GM19455 (cell line): ENCODE measurements around the gene IDH2.
"Not testable (repeated sequence)": the region's sequence is repeated elsewhere in the genome, so short reads cannot be mapped to it uniquely, and the experiment has no call there.

Source experiments
- ATAC-seq: cut with Tn5 transposase; IDR thresholded peaks from one replicate; pipeline ENCODE4 v1.9.1; 2021; ENCODE audit not compliant: unreplicated experiment

Gene IDH2

DNA sequence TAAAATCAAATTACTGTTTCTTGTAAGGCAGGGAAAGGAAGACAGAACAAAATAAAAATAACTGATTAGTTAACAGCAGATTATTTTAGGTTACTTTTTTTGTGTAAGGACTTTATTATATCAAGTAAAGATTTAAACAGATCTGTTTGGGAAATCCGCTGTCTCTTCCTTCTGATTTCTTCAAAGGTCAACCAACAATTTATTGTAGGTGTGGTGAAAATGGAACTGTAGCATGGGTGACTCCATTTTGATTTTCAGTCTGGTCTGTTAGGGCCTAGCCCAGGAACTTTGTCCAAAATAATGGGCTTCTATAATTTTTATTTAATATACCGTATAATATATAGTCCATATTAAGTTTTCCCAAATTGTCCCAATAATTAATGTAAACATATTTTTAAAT is 13.5 kb upstream of the IDH2 start:
- ATAC-seq, result no peak

DNA sequence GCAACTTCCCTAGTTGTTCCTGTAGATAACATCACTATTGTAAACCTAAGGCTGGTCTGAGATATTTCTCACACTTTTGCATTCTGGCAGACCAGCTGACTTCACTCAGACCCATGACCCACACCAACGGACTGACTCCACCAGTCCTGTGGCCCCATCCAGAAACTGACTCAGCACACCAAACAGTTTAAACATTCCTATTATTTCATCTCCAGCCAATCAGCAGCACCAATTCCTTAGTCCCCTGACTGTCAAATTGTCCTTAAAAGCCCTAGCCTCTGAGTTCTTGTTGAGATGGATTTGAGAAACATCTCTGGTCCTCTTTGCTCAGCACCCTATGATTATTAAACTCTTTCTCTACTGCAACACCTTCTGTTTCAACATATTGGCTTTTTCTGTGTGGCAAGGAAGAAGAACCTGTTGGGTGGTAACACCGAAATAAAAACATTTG is 12.2 kb upstream of the IDH2 start:
- no peak for ATAC-seq

DNA sequence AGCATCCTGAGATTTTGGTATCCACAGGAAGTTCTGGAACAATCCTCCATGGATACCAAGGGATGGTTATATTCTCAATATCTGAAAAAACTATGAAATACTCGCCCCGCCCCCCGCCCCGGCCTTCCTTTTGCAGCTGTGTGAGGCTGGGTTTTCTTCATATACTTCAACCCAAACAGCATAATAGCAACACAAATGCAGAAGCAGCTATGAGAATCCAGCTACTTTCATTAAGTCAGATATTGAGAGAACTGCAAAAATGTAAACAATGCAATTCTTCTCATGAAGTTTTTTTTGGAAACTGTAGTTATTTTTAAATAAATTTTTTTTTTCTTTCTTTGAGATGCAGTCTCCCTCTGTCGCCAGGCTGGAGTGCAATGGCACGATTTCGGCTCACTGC is 10.9 kb upstream of the IDH2 start:
- ATAC-seq, result no peak

DNA sequence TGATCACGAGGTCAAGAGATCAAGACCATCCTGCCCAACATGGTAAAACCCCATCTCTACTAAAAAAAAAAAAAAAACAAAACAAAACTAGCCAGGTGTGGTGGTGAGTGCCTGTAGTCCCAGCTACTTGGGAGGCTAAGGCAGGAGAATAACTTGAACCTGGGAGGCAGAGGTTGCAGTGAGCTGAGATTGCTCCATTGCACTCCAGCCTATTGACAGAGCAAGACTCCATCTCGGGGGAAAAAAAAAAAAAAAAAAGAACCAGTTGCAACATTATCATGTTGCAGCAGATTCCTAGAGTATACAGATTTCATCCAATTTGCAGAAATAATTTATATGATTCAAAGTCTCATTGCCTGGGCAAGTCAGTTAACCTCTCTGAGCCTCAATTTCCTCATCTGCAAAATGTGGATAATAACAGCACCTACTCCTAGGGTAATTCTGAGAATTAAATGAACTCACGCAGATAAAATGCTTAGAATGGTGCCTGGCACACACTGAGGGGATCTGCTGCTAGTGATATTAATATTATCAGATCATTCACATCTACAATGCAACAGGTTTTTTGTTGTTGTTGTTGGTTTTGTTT is 7.0 kb upstream of the IDH2 start:
- ATAC-seq, result not testable (repeated sequence)

DNA sequence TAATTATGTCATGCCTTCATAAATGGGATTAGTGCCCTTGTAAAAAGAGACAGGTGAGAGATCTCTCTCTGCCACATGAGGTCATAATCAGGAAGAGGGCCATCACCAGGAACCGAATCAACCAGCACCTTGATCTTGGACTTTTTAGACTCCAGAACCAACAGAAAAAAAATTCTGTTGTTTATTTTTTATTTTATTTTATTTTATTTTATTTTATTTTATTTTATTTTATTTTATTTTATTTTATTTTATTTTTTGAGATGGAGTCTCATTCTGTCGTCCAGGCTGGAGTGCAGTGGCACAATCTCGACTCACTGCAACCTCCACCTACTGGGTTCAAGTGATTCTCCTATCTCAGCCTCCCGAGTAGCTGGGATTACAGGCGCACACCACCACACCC is 5.8 kb upstream of the IDH2 start:
- ATAC-seq, result not testable (repeated sequence)

DNA sequence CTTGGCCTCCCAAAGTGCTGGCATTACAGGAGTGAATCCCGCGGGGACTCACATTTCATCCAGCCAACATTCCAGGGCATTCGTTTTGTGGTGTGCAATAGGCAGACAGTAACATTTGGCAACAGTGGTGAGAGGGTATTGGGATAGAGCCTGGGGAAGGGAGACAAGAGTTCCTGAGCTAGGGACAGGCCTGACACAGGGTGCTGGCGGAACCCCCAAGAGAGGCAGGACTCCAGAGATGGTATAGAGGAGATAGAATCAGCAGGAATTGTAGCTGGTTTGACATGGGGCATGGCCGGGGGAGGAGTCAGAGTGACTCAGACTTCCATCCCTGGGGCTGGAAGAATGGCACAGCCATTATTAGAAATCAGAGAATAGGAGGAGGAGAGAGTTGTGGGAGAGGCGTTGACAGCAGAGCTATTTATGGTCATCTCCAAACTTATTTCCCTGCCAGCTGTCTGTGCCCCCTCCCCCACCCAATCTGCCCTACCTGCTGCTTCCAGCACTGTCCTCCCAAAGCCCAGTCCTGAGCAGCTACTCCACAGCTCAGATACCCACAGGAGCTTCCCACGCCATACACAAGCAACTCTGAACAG is 4.4 kb upstream of the IDH2 start:
- ATAC-seq, result no peak

DNA sequence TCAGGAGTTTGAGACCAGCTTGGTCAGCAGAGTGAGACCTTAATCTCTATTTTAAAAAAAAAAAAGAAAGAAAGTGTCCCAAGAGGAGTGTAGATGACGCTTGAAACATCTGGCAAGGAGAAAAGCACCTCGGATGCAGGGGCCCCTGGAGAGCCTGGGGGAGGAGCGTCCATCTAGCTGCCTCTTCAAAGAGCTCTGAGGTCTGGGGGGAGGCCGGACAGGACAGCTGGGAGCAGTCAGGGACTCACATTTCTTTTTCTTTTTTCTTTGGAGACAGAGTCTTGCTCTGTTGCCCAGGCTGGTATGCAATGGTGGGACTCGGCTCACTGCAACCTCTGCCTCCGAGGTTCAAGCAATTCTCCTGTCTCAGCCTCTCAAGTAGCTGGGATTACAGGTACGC is 3.3 kb upstream of the IDH2 start:
- no peak for ATAC-seq

DNA sequence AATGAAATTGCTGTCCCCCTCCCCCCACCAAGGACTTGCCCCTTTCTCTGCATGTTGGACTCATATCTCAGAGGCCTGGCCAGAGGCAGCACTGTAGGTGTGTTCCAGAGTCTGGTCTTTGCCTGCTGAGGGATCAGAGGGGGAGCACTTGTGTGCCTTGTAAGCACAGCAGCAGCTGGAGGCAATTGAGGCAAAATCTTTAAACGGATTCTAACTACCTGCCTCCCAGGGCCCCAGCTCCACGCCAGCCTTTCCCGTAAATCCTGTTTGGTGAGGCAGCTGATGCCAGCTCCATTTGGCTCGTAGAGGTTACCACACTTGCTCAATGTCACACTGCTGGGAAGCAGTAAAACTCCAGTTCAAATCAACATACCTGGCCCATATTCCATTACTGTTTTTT is 2.3 kb upstream of the IDH2 start:
- no peak for ATAC-seq

DNA sequence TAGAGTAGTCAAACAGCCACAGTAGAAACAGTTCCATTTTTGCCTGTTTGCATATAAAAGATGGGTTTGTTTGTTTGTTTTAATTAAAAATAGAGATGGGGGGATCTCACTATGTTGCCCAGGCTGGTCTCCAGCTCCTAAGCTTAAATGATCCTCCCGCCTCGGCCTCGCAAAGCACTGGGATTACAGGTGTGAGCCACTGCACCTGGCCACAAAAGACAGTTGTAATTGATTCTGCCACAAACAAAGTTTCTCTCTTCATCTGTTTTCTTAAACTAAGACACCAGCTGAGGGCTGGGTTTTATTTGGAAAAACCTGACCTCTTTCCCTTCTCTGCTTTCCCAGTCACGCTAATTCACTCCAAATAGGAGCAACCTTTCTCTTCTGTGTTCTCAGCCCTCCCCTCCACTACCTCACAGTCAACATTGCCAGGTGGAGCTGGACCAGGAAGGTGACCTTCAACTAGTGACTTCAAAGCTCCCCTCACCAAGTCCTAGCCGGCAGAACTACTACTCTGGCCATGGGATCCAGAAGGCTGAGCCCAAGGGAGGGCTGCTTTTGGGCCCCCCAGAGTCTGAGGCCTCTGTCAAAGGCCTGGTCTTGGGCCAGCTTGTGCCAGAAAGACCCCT is 1.5 kb upstream of the IDH2 start:
- ATAC-seq, result no peak

DNA sequence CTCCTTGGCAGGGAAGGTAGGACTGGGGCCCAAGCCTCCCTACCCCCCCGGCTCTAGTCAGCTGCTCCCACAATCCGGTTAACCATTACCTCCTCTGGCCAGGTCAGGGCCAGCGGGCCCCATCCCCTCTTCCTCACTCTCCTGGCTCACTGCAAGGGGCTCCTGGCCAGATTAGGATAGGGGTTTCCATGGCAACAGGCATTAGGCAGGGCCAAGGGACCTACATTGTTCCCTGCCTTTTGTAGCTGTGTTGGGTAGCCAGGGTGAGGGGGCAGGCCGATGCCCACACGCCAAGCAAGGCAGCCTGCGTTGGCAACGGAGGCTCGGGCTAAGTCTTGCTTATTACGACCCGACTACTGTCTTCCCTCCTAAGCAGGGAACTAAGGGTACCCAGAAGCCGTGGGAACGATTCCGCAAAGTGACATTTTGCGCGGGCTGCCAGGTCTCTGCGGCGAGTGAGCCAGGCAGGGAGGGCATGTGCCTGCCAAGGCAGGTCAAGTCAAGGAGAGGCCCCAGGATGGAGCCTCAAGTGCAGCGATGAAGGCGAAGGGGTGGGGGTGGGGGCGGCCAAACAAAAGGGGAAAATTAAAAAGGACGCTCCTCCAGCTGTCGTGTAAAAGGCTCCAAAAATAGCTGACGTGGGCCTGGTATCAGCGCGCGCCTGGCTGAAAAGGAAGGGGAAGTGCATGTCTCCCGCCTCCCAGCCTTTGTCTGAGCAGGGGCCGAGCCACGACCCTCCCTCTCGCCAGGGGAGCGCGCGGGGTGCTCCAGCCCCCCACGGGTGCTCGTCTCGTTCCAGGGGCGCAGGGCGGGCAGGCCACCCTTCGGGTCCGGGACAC is 919 bp downstream of the IDH2 start:
- ATAC-seq, result no peak

DNA sequence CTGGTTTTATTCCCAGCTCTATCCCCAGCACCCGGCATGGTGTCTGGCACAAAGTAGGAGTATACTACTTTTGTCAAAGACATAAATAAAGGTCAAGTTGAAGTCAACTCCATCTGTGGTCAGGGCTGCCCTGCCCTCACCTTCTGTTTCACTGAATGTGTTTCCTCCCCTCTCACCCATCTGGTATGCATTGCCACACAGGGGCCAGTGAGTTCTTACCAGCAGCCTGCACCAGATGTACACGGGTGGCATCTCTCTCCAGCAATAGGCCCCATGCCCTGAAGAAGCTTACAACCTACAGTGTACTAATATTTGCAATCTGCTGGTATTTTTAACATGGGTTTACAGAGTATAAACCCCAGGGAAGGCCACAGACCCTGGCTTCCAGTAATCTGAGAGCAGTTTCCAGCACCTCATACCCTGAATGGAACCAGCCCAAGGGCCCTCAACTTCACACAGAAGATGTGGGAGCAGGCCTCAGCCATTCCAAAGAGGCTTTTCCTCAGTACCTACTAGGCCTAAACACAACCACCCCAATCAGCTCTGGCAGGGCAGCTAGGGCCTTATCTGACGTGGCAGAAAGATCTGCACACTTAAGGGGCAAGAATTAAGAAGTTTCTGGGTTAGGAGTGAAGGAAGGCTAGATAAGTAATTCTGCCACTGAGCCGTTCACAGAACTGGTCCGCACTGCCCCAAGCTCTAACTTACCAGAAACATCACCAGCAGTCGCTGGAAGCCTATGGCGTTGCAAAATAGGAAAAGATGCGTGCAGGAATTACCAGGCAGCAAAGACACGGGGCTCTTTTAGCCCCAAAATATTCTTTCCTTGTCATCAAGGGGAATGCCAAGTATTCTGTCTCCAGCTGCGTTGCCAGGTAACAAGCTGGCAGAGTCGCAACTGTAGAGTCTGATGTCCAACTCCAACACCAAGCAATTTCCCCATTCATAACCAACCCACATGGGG is 2.1 kb downstream of the IDH2 start:
- no peak for ATAC-seq

DNA sequence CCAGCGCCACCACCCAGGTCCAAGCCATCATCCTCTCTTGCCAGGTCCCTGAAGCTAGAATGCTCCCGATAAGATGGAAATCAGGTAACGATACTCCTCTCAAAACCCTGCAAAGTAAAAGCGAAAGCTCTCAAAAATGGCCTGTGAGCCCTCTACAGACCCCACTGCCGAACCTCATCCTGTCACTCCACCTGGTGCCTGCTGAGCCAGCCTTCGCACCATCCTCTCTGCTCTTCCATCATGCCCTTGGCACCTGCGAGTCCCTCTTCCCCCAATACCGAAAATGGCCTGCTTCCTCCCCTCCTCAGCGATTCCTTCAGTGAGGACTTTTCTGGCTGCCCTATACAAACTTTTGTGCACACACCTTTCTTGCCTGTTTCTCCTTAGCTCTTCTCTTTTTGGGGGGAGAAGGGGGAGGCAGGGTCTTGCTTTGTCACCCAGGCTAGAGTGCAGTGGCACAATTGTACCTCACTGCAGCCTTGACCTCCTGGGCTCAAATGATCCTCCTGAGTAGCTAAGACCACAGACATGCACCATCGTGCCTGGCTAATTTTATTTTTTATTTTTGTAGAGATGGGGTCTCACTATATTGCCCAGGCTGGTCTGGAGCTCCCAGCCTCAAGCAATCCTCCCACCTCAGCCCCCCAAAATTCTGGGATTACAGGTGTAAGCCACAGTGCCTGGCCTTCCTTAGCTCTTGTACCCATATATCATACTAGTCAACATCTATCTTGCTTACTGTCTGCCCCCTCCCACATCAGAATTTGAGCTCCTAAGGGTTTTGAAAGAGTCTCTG is 3.0 kb downstream of the IDH2 start:
- ATAC-seq, result no peak

DNA sequence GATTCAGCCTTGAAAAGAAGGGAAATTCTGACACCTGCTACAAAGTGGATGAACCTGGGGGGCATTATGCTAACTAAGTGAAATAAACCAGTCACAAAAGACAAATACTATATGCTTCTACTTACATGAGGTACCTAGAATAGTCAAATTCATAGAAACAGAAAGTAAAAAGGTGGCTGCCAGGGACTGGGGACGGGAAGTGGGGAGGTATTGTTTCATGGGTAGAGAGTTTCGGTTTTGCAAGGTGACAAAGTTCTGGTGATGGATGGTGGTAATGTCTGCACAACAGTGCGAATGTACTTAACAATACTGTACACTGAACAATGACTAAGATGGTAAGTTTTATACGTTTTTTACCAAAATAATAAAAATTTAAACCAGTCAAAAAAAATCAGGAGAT is 4.8 kb downstream of the IDH2 start:
- ATAC-seq, result peak; percentile 51

DNA sequence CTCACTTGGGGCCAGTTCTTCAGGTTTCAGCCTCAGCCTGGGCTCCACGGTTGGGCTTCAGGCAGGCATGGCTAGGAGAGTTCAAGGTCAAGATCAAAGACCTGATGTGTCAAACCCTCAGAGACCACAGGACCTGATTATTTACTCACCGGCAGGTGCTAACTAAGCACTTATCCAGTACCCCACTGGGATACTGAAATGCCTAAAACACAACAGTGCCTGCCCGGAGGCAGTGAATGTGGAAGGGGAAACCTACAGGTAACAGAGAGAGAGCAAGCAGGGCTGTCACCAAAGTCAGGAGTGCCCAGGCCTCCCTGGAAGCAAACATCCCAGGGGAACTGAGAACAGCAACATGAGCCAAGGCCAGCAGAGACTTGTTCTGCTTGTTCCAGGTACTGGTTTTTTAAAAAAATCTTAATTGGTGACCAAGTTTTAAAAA is 6.7 kb downstream of the IDH2 start:
- ATAC-seq, result no peak

DNA sequence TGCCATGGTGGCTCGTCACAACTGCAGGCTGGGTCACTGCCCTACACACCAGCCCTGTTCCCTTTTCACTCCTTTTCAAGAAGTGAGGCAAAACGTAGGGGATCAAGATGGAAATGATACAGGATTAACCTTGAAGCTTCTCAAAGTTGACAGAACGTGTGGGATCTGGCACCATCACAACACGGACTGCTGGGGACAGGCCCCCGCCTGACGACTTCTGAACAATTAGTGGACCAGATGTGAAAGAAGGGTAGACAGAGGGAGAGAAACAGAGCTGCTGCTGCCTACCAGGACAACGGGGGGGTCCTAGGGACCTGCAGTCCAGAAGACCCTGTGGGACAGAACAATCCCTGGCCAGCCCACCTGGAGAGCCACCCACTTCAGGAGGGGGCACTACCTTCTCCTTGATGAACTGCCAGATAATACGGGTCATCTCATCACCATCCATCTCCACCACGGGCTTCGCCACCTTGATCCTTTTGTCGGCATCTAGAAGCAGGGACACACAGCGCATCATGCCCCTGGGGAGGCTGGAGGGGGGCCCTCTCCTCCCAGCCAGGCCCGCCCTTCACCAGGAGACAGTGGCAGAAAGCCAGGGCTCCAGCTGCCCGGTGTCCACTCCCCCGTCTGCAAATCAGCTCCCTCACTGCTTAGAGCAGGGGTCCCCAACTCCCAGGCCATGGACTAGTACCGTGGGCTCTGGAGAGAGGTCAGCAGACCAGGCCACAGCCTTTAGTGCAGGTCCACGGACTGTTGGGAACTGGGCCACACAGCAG is 10.9 kb downstream of the IDH2 start:
- no peak for ATAC-seq

DNA sequence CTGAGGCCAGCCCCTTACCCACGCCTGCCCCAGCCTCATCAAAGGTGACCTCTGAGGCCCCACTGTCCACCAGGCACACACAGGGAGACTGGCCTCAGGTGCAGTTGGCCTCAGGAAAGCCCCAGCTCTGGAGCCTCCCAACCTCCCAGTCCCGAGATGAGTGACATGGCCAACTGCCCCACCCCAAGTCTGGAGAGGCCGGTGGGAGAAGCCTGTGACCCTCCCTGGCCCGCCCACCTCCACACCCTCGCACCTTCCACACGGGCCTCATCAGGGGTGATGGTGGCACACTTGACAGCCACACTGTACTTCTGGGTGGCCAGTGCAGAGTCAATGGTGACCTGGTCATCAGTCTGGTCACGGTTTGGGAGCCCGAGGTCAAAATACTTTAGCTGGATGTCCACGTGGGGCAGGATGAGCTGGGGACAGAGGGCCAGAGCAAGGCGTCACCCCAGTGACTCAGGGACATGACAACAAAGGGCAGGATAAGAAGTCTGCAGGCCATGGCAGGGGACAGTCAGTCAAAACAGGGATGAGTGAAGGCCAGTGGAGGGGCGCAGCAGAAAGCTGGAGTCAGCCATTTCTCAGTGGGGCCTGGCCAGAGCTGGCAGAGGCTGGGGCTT is 11.9 kb downstream of the IDH2 start:
- no peak for ATAC-seq

DNA sequence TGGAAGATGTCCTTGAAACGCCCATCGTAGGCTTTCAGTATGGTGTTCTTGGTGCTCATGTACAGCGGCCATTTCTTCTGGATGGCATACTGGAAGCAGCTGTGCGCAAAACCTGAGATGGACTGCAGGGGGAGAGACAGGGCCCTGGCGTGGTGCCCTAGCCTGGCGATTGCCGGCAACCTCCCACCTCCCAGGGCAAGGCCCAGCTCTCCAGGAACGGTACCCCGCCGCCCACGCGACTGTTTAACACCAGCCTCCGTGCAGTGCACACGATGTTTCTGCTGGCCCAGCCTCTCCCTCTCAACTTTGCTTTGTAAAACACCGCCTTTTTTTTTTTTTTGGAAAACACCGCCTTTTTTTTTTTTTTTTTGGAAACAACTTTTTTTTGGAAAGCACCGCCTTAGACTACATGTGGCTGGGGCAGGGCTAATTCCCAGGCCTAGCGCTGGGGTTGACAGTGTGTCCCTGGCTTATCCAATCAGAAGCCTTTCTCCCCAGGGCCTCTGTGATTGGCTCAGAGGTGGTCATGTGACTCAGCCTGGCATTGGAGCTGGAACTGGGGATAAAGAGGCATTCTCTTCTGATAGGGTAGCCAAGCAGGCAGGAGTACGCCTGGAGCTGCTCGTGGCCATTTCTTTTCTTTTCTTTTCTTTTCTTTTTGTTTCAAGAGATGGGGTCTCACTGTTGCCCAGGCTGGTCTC is 14.7 kb downstream of the IDH2 start:
- ATAC-seq, result no peak

DNA sequence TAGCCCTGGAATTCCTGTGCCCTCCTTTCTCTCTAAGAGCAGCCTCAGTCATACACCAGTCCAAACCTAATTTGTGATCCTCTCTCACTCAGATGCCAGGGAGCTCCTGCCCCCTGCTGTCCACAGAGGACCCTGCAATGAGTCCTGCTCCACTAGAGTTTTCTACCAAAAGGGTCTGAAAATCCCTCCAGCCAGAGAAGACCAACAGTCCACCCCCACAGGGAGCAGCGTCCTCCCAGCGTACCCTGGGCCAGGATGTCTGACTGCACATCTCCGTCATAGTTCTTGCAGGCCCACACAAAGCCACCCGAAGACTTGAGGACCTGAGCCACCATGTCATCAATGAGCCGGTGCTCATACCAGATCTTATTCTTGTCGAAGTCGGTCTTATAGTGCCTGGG is 15.4 kb downstream of the IDH2 start:
- ATAC-seq, result no peak
